ENCODE measurements around the gene TPK1. TPM values are rescaled to one million over a fixed set of nuclear protein-coding genes. Genes with fewer than 3 reads are reported as not detected.

The TPK1 gene
- total and polyA plus RNA-seq, 2 of the 13 experiments (the other 11 are each of a cell fraction or from before 2014, with no cell fraction given): 1.0 to 1.2 TPM

- Histone ChIP-seq H3K36me3 (replicated peaks in 1 of 2; ENCODE audit: control insufficient read depth in 1 of 2, insufficient read depth in 2 of 2, low read length in 2 of 2) (no peaks in the 10 kb centered on the region), H4K20me1 (ENCODE audit: insufficient read depth, low read length) (no peaks in the 10 kb centered on the region), H3K4me1 (ENCODE audit: insufficient read depth, low read length) (no peaks in the 10 kb centered on the region), H3K27ac (ENCODE audit: extremely low read length, insufficient read depth, low read length) (no peak overlapping the region), H3K9me3 (ENCODE audit: low read length) (no peaks in the 10 kb centered on the region), H3K4me3 (replicated peaks in 1 of 3; ENCODE audit: insufficient read depth in 1 of 3, low read depth in 2 of 3, low read length in 3 of 3) (no peak overlapping the region), H3K4me2 (ENCODE audit: low read depth, low read length) (no peak overlapping the region), H2AFZ (ENCODE audit: low read length) (no peak overlapping the region), H3K9ac (ENCODE audit: insufficient read depth, low read depth, low read length) (no peak overlapping the region), H3K79me2 (ENCODE audit: insufficient read depth, low read length) (no peaks in the 10 kb centered on the region), H3K27me3 (ENCODE audit: control insufficient read depth in 1 of 2, insufficient read depth in 2 of 2, low read length in 2 of 2) (no peaks in the 10 kb centered on the region)
- ChIA-PET POLR2A (no interaction called here), CTCF (ENCODE audit: low intra/inter-chr PET ratio, low total read pairs) (no interaction called here)
- FAIRE-seq (no peak), DNase-seq (ENCODE audit: low spot score) (no peak), ATAC-seq (no peak)
- in situ Hi-C loops (cut with HindIII; ENCODE audit: extremely low pct_ligation_motif_present, low pct_unique_long_range_greater_than_20kb) (no loop called here), intact Hi-C loops (cut with micrococcal nuclease; ENCODE audit: unreplicated experiment) (no loop called here)
- WGBS (ENCODE audit: low lambda C conversion rate): 0% methylated on average over 1 of the region's 1 CpG
- no peak for TF ChIP-seq SNAPC2 (CRISPR knock-in tag; IDR thresholded peaks at IDR 0.05)
- no peak for TF ChIP-seq CENPT (CRISPR knock-in tag; IDR thresholded peaks at IDR 0.05; ENCODE audit: low read depth)
- no peak for TF ChIP-seq ZBTB33 (CRISPR knock-in tag; IDR thresholded peaks at IDR 0.05)
- no peak for TF ChIP-seq ATM (IDR thresholded peaks at IDR 0.05; ENCODE audit: borderline replicate concordance)
- TF ChIP-seq ZHX1 (CRISPR knock-in tag; IDR thresholded peaks at IDR 0.05; ENCODE audit: low read depth): no peak
- no peak for TF ChIP-seq RCOR2 (CRISPR knock-in tag; IDR thresholded peaks at IDR 0.05)
- TF ChIP-seq ZNF607 (CRISPR knock-in tag; IDR thresholded peaks at IDR 0.05; ENCODE audit: borderline replicate concordance): no peak
- no peak for TF ChIP-seq RFX3 (CRISPR knock-in tag; IDR thresholded peaks at IDR 0.05)
- no peak for TF ChIP-seq XRCC5 (optimal IDR thresholded peaks at IDR 0.05; ENCODE audit: low read length)
- TF ChIP-seq TEAD2 (CRISPR knock-in tag; IDR thresholded peaks at IDR 0.05): no peak
- no peak for TF ChIP-seq HBP1 (CRISPR knock-in tag; IDR thresholded peaks at IDR 0.05; ENCODE audit: low read depth)
- TF ChIP-seq ISL2 (CRISPR knock-in tag; IDR thresholded peaks at IDR 0.05): no peak
- no peak for TF ChIP-seq PHF21A (CRISPR knock-in tag; IDR thresholded peaks at IDR 0.05)
- TF ChIP-seq ZNF510 (CRISPR knock-in tag; IDR thresholded peaks at IDR 0.05; ENCODE audit: low read depth): no peak
- no peak for TF ChIP-seq ZBTB25 (CRISPR knock-in tag; IDR thresholded peaks at IDR 0.05)
- TF ChIP-seq SMYD3 (CRISPR knock-in tag; IDR thresholded peaks at IDR 0.05): no peak
- no peak for TF ChIP-seq MXD1 (CRISPR knock-in tag; IDR thresholded peaks at IDR 0.05)
- BruUV-seq (replicated peaks): no TSS peak
These were observed 341.5 kb downstream of the TPK1 start for GRCh38 chr7:144494355-144494754.

Data from HepG2 (cell line).